NCI-H2107 (cell line): ENCODE results near the gene PDE3A.
"Not testable (repeated sequence)": the region's sequence is repeated elsewhere in the genome, so short reads cannot be mapped to it uniquely, and the experiment has no call there.

Experiments
- DNase-seq: peaks from one replicate; lab custom pipeline; 2025; lab: John Stamatoyannopoulos, UW

PDE3A gene

DNA sequence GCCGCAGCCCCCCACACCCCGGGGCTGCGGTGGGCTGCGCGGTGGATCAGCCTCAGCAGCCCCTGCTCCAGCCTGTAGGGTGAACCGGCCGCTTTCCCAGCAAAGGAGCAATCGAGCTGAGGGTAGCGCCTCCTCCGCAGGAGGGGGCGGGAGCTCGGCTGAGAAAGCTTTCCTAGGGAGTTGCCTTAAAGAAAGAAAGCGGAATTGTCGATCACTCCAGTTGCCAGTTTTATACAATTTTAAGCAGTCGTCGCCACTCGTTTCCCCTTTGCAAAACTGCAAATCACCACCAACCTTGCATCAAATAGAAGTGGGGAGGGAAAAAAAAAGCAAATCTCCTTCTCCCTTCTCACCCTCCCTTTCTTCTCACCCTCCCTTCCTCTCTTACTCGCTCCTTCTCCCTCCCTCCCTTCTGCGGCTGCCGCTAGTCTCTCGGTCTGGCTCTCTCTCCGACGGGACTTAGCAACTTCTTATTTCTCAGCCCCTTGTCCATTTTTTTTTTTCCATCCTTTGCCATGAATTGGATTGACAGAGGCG, at the start of gene PDE3A:
PDE3A (plus strand) TSS at position 424 of the 537 bp plus-strand sequence. CDS start 748 bp downstream, outside the sequence.
- no peak for DNase-seq

DNA sequence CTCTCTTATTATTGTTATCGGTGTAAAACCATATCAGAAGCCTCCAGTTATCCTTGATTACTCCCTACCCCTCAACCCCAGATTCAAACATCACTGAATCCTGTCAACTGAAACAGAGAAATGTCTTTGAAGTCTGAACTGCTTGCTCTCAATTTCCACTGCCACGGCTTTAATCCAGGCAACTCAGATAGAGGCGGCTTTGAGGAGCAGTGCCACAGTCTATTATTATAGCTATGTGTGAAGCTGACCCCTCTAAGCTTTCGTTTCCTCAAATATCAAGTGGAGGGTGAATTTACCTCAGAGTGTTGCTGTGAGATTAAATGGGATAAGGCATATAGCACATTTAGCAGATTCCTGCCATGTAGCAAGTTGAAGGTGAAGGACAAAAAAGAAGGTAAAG, 49.0 kb upstream of the PDE3A start:
- no peak for DNase-seq

DNA sequence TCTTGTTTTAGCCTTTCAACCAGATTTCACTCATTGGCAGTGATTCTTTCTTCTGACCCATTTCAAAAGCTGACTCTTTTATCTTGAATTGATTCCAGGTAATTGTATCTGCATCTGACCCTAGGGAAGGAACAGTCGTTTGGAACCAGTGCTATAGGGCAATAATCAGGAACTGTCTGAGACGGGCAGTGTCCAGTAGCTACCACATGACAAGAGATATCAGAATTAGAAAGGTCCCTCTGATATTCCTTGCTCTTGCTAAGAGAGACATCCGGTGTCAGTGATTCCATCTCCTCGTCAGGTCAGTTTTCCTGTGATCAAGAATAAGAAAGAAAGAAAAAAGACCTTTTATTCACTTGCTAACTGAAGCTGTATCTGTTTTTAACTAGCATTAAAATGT, 47.8 kb upstream of the PDE3A start:
- no peak for DNase-seq

DNA sequence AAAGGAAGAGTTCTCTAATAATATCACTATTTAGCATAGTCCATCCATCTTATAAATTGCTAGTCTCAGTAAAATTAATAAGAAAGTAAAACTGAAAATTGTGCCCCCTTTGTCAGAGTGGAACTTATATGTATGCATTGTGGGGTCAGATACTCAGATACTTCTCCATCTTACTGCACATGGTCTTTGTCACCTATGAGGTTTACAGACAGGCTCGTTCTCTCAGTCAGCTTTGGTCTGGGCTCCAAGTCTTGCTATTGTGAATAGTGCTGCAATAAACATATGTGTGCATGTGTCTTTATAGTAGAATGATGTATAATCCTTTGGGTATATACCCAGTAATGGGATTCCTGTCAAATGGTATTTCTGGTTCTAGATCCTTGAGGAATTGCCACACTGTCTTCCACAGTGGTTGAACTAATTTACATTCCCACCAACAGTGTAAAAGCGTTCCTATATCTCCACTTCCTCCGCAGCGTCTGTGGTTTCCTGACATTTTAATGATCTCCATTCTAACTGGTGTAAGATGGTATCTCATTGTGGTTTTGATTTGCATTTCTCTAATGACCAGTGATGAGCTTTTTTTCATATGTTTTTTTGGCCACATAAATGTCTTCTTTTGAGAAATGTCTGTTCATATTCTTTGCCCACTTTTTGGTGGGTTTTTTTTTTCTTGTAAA, 37.4 kb upstream of the PDE3A start:
- DNase-seq, result not testable (repeated sequence)

GRCh38 chr12:20339060-20339459, 29.3 kb upstream of the PDE3A start:
- DNase-seq, result no peak

GRCh38 chr12:20342111-20342510, 26.2 kb upstream of the PDE3A start:
- DNase-seq, result no peak

GRCh38 chr12:20345866-20346265, 22.5 kb upstream of the PDE3A start:
- no peak for DNase-seq

- DNase-seq, result no peak
Measured at GRCh38 chr12:20350026-20350425, 18.3 kb upstream of the PDE3A start.

DNA sequence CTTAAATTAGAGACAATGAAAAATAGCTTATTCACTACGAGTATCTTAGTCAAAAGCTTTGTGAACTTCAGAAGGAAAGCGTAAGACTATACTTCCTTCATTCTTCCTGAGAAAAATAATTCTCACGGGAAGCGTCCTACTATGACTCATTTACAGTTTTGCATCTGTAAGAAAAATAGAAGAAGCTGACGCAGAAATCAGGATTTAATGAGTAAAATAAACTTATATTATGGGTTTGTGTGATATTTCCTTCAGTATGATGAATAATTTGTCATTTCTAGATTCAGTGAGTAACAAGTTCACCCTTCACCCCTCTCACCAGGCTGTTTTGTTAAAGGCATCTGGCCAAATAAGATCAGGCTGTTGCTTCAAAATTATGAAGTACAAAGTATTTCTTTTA, 17.8 kb upstream of the PDE3A start:
- DNase-seq, result no peak

DNA sequence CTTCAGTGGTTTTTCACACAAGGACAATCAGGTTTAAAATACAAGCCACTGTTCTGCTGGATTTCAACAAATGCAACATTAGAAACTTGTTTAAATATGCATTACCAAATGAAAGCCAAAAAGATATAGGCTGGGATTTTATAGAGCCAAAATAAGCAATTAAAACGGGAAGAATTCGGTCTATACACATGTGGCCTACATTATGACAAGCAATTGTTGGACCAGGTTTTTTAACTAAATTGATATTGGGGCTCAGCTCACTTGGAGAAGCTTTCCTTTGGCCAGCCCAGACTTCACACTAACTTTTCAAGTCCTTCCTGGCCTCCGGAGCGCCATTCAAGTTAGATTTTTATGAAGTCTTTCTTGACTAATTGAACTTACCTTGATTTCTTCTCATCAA, 16.9 kb upstream of the PDE3A start:
- DNase-seq, result no peak

- DNase-seq, result no peak
Measured at GRCh38 chr12:20356048-20356447, 12.3 kb upstream of the PDE3A start.

- DNase-seq, result no peak
Measured at GRCh38 chr12:20360407-20360806, 7.9 kb upstream of the PDE3A start.

- no peak for DNase-seq
Measured at GRCh38 chr12:20361416-20361815, 6.9 kb upstream of the PDE3A start.

DNA sequence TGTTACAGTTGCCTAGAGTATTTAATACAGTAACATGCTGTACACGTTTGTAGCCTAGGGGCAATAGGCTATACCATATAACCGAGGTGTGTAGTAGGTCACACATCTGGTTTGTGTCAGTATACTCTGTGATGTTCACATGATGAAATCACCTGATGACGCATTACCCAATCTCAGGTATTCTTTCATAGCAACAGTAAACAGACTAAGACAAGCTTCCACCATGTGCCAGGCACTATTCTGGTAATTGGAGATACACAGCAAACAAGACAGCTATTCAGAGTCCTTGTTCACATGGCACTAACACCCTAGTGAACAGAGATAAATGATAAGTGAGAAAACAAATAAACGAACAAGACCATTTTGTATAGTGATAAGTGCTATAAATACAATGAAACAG, 3.8 kb upstream of the PDE3A start:
- no peak for DNase-seq

- DNase-seq, result no peak
Measured at GRCh38 chr12:20366776-20367409, 1.4 kb upstream of the PDE3A start.

DNA sequence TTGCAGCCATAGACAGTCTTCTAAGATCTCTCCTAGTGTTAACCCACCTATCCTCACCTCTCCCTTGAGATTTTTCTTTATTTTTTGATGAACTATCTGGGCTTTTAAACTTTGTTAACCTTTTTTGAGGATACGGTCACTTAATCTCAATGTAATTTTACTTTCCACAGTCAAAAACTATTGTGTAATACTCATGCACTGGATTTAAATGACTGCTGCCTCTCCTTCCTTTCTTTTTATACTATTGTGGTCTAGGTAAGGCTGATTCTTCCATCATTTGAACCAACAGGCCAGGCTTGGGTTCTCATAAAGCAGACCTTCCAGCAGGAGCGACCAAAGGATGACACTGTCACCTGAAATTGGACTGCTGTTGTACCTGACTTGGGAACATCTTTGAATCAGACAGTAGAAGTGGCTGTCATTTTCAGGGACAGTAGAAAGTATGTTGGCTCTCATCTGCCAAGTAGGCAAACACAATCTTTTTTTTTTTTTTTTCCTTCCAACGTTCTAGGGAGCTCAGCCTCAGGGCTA, 689 bp upstream of the PDE3A start:
- no peak for DNase-seq

DNA sequence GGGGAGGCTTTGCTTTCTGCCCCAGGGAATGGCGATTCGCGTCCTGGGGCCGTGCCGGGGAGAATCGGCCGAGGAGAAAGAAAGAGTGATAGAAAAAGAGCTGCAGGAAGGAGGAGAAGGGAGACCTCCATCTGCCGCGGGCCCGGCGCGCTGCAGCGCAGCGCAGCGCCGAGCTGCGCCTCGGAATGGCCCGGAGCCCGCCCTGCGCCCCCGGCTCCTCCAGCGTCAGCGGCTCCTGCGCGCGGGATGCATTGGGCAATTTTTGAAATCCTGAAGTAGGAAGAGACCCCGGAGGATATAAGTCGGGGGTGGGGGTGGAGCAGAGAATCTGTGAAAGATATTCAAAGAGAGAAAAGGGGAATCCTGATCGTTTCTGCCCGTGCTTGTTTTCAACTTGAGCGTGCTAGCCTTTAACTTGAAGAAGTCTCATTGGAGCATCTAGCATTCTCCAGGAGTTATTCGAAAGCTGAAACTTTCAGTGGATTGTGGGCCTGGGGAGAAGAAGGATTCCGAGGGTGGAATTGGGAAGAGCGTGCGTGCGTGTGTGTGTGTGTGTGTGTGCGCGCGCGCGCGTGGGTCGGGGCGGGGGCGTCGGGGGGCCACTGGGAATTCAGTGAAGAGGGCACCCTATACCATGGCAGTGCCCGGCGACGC, 441 bp downstream of the PDE3A start:
- no peak for DNase-seq

- no peak for DNase-seq
Measured at GRCh38 chr12:20369305-20370013, 1.1 kb downstream of the PDE3A start.

DNA sequence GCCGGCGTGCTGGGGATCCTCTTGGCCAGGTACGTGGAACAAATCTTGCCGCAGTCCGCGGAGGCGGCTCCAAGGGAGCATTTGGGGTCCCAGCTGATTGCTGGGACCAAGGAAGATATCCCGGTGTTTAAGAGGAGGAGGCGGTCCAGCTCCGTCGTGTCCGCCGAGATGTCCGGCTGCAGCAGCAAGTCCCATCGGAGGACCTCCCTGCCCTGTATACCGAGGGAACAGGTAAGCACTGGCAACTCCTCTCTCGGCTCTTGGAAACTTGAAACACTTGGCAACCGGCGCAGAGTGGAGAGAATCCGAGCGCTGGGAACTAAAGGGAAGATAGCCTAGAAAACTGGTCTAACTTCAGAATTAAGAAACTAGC, 1.7 kb downstream of the PDE3A start:
- DNase-seq, result no peak

DNA sequence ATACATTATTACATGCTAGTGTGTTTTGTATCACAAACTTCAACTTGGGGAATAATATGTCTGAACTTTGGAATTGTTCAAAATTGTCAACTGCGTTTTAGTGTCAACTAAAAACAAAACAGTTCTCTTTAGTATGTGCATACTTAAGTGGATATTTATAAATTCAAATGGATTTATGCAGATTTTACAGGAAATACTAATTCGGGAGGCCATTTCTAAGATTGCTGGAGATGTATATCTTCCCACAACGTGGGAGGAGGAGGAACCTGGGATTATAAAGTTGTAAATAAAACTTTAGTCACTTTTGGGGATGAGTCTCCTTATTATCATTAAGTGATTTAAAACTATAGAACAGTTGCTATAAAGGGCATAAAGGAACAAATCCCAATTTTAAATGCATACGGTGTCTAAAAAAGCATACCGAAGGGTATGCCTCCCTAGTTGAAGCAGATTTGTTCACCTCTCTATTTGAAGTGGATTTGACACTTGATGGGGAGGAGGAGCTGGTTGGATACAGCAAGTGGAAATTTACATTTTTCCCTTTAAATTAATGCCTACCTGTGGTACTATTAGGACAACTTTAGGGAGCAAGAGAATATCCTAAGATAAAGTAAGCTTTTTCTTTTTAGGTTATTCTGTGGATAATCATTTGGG, 2.7 kb downstream of the PDE3A start:
- DNase-seq, result no peak

GRCh38 chr12:20372326-20373096, 4.2 kb downstream of the PDE3A start:
- DNase-seq, result no peak
